HepG2 (cell line): ENCODE results near the gene CYP2J2. TPM values are rescaled to one million over a fixed set of nuclear protein-coding genes. Genes with fewer than 3 reads are reported as not detected.
"Not testable (repeated sequence)": the region's sequence is repeated elsewhere in the genome, so short reads cannot be mapped to it uniquely, and the experiment has no call there.

Source experiments
- ATAC-seq: fragments of 200-7000 bp; cut with Tn5 transposase; 3 replicates; pipeline ENCODE4 v1.9.1; 2020; ENCODE audit warnings: mild to moderate bottlenecking, moderate library complexity
- BruUV-seq: library from RNA; stranded (reverse); fragments of 400-500 nt; replicated peaks from 2 replicates; lab custom pipeline; 2021; lab: Mats Ljungman, UMichigan
- CTCF ChIA-PET: fragments of 300-600 bp; formaldehyde crosslinking; extraction: SDS; loops from one replicate; lab custom pipeline; 2021; ENCODE audit warnings: low total read pairs, inconsistent platforms, low intra/inter-chr PET ratio; lab: Yijun Ruan, JAX
- POLR2A ChIA-PET: fragments of 350-600 bp; sonication (Branson Sonifier 250); formaldehyde crosslinking; loops from one replicate; lab custom pipeline; 2020; ENCODE audit warnings: antibody characterized with exemption, inconsistent platforms; lab: Yijun Ruan, JAX
- DNase-seq: peaks from one replicate; pipeline ENCODE4 v3.0.0-alpha.2; 2015; ENCODE audit warnings: low spot score
- FAIRE-seq: peaks from 3 replicates; lab custom pipeline; 2011; peaks lifted over from hg19 to GRCh38; lab: Jason Lieb, UNC
- H2AFZ ChIP-seq: one replicate; pipeline ENCODE4 v1.6.1; 2011; ENCODE audit warnings: low read length, inconsistent platforms
- H3K27ac ChIP-seq: fragments of 300-600 bp; 3 replicates; pipeline ENCODE4 v1.8.0; 2011; ENCODE audit warnings: mixed run types, mild to moderate bottlenecking, mixed read lengths, low read length, inconsistent platforms; ENCODE audit not compliant: insufficient read depth; ENCODE audit errors: extremely low read length
- H3K27me3 ChIP-seq, 2 experiments: fragments of 200-600 bp in 1 of 2; 2 replicates in 1 of 2; 3 replicates in 1 of 2; pipeline versions ENCODE4 v1.6.0 to v1.8.0; 2011; ENCODE audit warnings: low read length in 2 of 2, mild to moderate bottlenecking in 2 of 2, moderate library complexity in 2 of 2, inconsistent platforms in 1 of 2; ENCODE audit not compliant: insufficient read depth in 2 of 2, control insufficient read depth in 1 of 2
- H3K36me3 ChIP-seq, 2 experiments: fragments of 200-600 bp in 1 of 2; replicated peaks in 1 of 2; 2 replicates in 1 of 2; 3 replicates in 1 of 2; pipeline versions ENCODE4 v1.5.1 to v1.8.0; 2011; ENCODE audit warnings: low read length in 2 of 2, inconsistent platforms in 1 of 2; ENCODE audit not compliant: insufficient read depth in 2 of 2, control insufficient read depth in 1 of 2
- H3K4me1 ChIP-seq: 2 replicates; pipeline ENCODE4 v1.5.1; 2012; ENCODE audit warnings: low read length, inconsistent platforms; ENCODE audit not compliant: insufficient read depth
- H3K4me2 ChIP-seq: 2 replicates; pipeline ENCODE4 v1.6.0; 2011; ENCODE audit warnings: low read depth, low read length, inconsistent platforms
- H3K4me3 ChIP-seq, 3 experiments: fragments of 200-600 bp in 1 of 3; sonication (generic), shearing (Covaris generic) in 1 of 3; replicated peaks in 1 of 3; 2 replicates each; pipeline ENCODE4 v1.5.1; 2011 to 2016; ENCODE audit warnings: low read length in 3 of 3, inconsistent platforms in 2 of 3, low read depth in 2 of 3, mild to moderate bottlenecking in 2 of 3, control low read depth in 1 of 3, mixed read lengths in 1 of 3; ENCODE audit not compliant: insufficient read depth in 1 of 3
- H3K79me2 ChIP-seq: one replicate; pipeline ENCODE4 v1.6.1; 2011; ENCODE audit warnings: low read length, inconsistent platforms; ENCODE audit not compliant: insufficient read depth
- H3K9ac ChIP-seq: 2 replicates; pipeline ENCODE4 v1.6.0; 2011; ENCODE audit warnings: mild to moderate bottlenecking, low read depth, low read length, inconsistent platforms; ENCODE audit not compliant: insufficient read depth
- H3K9me3 ChIP-seq: 2 replicates; pipeline ENCODE4 v1.5.1; 2012; ENCODE audit warnings: mild to moderate bottlenecking, low read length
- H4K20me1 ChIP-seq: 2 replicates; pipeline ENCODE4 v1.6.0; 2011; ENCODE audit warnings: inconsistent platforms, mild to moderate bottlenecking, low read length, moderate library complexity; ENCODE audit not compliant: insufficient read depth
- ATM ChIP-seq: fragments of 450-650 bp; IDR thresholded peaks from 2 replicates; pipeline ENCODE4 v1.7.1; 2017; ENCODE audit warnings: mild to moderate bottlenecking, borderline replicate concordance
- DPF2 ChIP-seq: sonication (generic); formaldehyde crosslinking; IDR thresholded peaks from 2 replicates; pipeline ENCODE4 v1.4.0; 2020; ENCODE audit warnings: mild to moderate bottlenecking, low read depth, missing genetic modification reagents, borderline replicate concordance
- GATAD2A ChIP-seq: IDR thresholded peaks from 2 replicates; pipeline ENCODE4 v1.6.1; 2016
- ISX ChIP-seq: sonication (generic); formaldehyde crosslinking; conservative IDR thresholded peaks from 2 replicates; pipeline ENCODE4 v1.5.0; 2020; ENCODE audit warnings: missing genetic modification reagents
- TFAP4 ChIP-seq: sonication (generic); IDR thresholded peaks from 2 replicates; pipeline ENCODE4 v1.6.1; 2016; ENCODE audit warnings: low read depth, borderline replicate concordance
- ZBTB37 ChIP-seq: sonication (generic); formaldehyde crosslinking; IDR thresholded peaks from 2 replicates; pipeline ENCODE4 v1.4.0; 2020; ENCODE audit warnings: mild to moderate bottlenecking, missing genetic modification reagents
- ZNF292 ChIP-seq: sonication (generic); formaldehyde crosslinking; IDR thresholded peaks from 2 replicates; pipeline ENCODE4 v1.8.1; 2022; ENCODE audit warnings: mild to moderate bottlenecking, low read depth, missing genetic modification reagents, borderline replicate concordance
- ZNF577 ChIP-seq: sonication (generic); formaldehyde crosslinking; IDR thresholded peaks from 2 replicates; pipeline ENCODE4 v1.4.0; 2020; ENCODE audit warnings: mild to moderate bottlenecking, low read depth, missing genetic modification reagents, borderline replicate concordance
- ZNF598 ChIP-seq: sonication (generic); formaldehyde crosslinking; IDR thresholded peaks from 2 replicates; pipeline ENCODE4 v1.5.1; 2020; ENCODE audit warnings: mild to moderate bottlenecking, missing genetic modification reagents, borderline replicate concordance
- WGBS: methylation state at CpG from one replicate; pipeline ENCODE4 v1.1.6; 2017; ENCODE audit warnings: low lambda C conversion rate; 5-methylcytosine and 5-hydroxymethylcytosine counted together
- in situ Hi-C: cut with HindIII; loops from 2 replicates; pipeline ENCODE4 v1.10.0; 2017; ENCODE audit warnings: low pct_unique_long_range_greater_than_20kb; ENCODE audit not compliant: extremely low pct_ligation_motif_present
- intact Hi-C: fragments of 100-400 bp; cut with micrococcal nuclease; formaldehyde crosslinking; loops from one replicate; pipeline ENCODE4 v1.10.0; 2022; ENCODE audit not compliant: unreplicated experiment
- polyA plus RNA-seq, 8 experiments: library from polyadenylated mRNA; depleted of rRNA in 3 of 8; stranded (reverse) in 7 of 8; unstranded in 1 of 8; fragments of >200 nt; fragmentation: Illumina TruSeq in 4 of 8; extraction: Trizol in 4 of 8; gene quantifications; 2 replicates each; pipeline versions ENCODE4 v1.2.1 to v1.2.3, GENCODE V29; 2011 to 2016; ENCODE audit warnings: low read depth in 4 of 8, missing spikeins in 1 of 8, mixed read lengths in 1 of 8; ENCODE audit not compliant: insufficient read depth in 1 of 8
- total RNA-seq, 5 experiments: library from RNA; depleted of rRNA; stranded (reverse); fragments of >200 nt; fragmentation: Illumina TruSeq; extraction: Trizol; gene quantifications; 2 replicates each; pipeline ENCODE4 v1.2.3, GENCODE V29; 2016; ENCODE audit warnings: low read depth in 1 of 5

Gene CYP2J2
- total and polyA plus RNA-seq, 2 of the 13 experiments (the other 11 are each of a cell fraction or from before 2014, with no cell fraction given), result 2.1 to 5.9 TPM

- H3K36me3 ChIP-seq, H3K79me2 ChIP-seq, H3K27me3 ChIP-seq, H2AFZ ChIP-seq, H4K20me1 ChIP-seq, FAIRE-seq, ATAC-seq, H3K4me2 ChIP-seq, H3K9me3 ChIP-seq, POLR2A ChIA-PET, CTCF ChIA-PET, DNase-seq, intact Hi-C loops, H3K4me3 ChIP-seq, BruUV-seq, H3K27ac ChIP-seq, H3K9ac ChIP-seq: not testable (repeated sequence)
- WGBS, result 82% methylated on average over 6 of the region's 6 CpGs
- in situ Hi-C loops, result loop anchor here (10.0 kb wide), 1 partner anchor 63 kb away; no protein-coding TSS in a partner anchor
- H3K4me1 ChIP-seq, result peaks cover 21% of the 10 kb centered on the region
Observed at GRCh38 chr1:59921258-59921899, 5.2 kb downstream of the CYP2J2 start.

- Histone ChIP-seq H4K20me1 (no peaks in the 10 kb centered on the region), H3K36me3 (no peaks in the 10 kb centered on the region), H3K4me3 (no peak overlapping the region), H3K27me3 (no peaks in the 10 kb centered on the region), H3K9me3 (no peaks in the 10 kb centered on the region), H3K9ac (no peak overlapping the region), H3K4me1 (peaks cover 8% of the 10 kb centered on the region; the same call in 1 of the 2 replicates), H3K79me2 (no peaks in the 10 kb centered on the region), H2AFZ (no peak overlapping the region), H3K27ac (no peak overlapping the region), H3K4me2 (no peak overlapping the region)
- TF ChIP-seq TFAP4 (no peak), ZNF292 (CRISPR knock-in tag) (no peak), ZNF598 (CRISPR knock-in tag) (no peak), GATAD2A (CRISPR knock-in tag) (no peak), ZBTB37 (no peak), DPF2 (CRISPR knock-in tag) (no peak), ZNF577 (CRISPR knock-in tag) (no peak), ATM (no peak), ISX (CRISPR knock-in tag) (no peak)
- ChIA-PET POLR2A (no interaction called here), CTCF (no interaction called here)
- DNase-seq (no peak), FAIRE-seq (no peak), ATAC-seq (no peak)
- intact Hi-C loops (no loop called here), in situ Hi-C loops (loop anchor here (10.0 kb wide), 1 partner anchor 65 kb away; no protein-coding TSS in a partner anchor)
- WGBS, result 99% methylated on average over 2 of the region's 2 CpGs
- no TSS peak for BruUV-seq
Observed at GRCh38 chr1:59919746-59920145, 6.8 kb downstream of the CYP2J2 start.
